Left lung (tissue), 10 donors: ENCODE results near the gene CRAMP1. TPM values are rescaled to one million over a fixed set of nuclear protein-coding genes. Genes with fewer than 3 reads are reported as not detected.

Experiments
- ATAC-seq: fragments of 200-7000 bp; cut with Tn5 transposase; one replicate; pipeline ENCODE4 v1.9.1; 2020; ENCODE audit warnings: moderate library complexity
- DNase-seq, 4 donors: peaks; one replicate each; pipeline ENCODE4 v3.0.0-alpha.2; 2013 to 2020
- H3K27ac ChIP-seq, 2 donors: fragments of 200-600 bp; sonication (generic) in 1 of 2; one replicate each; pipeline versions ENCODE4 v1.5.0 to v1.8.0; 2020 to 2021
- H3K27me3 ChIP-seq, 2 donors: fragments of 200-600 bp; sonication (generic) in 1 of 2; one replicate each; pipeline versions ENCODE4 v1.5.0 to v1.8.0; 2020 to 2021
- H3K36me3 ChIP-seq, 2 donors: fragments of 200-600 bp; sonication (generic) in 1 of 2; one replicate each; pipeline versions ENCODE4 v1.5.0 to v1.8.0; 2020 to 2021
- H3K4me1 ChIP-seq, 2 donors: fragments of 200-600 bp; one replicate each; pipeline ENCODE4 v1.8.0; 2021
- H3K4me3 ChIP-seq, 2 donors: fragments of 200-600 bp; sonication (generic) in 1 of 2; one replicate each; pipeline versions ENCODE4 v1.5.0 to v1.8.0; 2020 to 2021; ENCODE audit warnings: mild to moderate bottlenecking in 1 of 2
- H3K9me3 ChIP-seq, 2 donors: fragments of 200-600 bp; sonication (generic) in 1 of 2; one replicate each; pipeline versions ENCODE4 v1.5.0 to v1.8.0; 2020 to 2021
- intact Hi-C, 2 donors: fragments of 100-400 bp; cut with DNase I; formaldehyde crosslinking; loops; one replicate each; pipeline versions ENCODE4 v1.11.2 to v1.14.2; 2022
- polyA plus RNA-seq, 6 donors: library from polyadenylated mRNA; unstranded; fragments of 120-200 nt; gene quantifications; one replicate each; pipeline ENCODE4 v1.2.1, GENCODE V29; 2013; ENCODE audit not compliant: insufficient read length in 6 of 6
- total RNA-seq, 2 donors: library from RNA; stranded (reverse); fragmentation: NEBNext Ultra II Directional; extraction: Animal tissue kit (Norgen Biotek cat#: 25700); gene quantifications; one replicate each; pipeline ENCODE4 v1.2.1, GENCODE V29; 2021
- TF ChIP-seq, protein P1 (sequence below), 2 donors: fragments of 200-600 bp; sonication (generic) in 1 of 2; IDR thresholded peaks; one replicate each; pipeline versions ENCODE4 v1.5.0 to v1.8.0; 2021; ENCODE audit warnings: antibody characterized with exemption in 2 of 2
- donor health status: DM: no; HTN: yes; CAD: no.
- donor health status: DM: no; HTN: no; CAD: no.

Gene CRAMP1
- total and polyA plus RNA-seq, 8 donors: 17.3 to 33.0 (median 26.4) TPM

- H3K27me3 ChIP-seq: no peaks in the 10 kb centered on the region
- no peaks in the 10 kb centered on the region for H3K9me3 ChIP-seq
- TF ChIP-seq, protein P1, sequence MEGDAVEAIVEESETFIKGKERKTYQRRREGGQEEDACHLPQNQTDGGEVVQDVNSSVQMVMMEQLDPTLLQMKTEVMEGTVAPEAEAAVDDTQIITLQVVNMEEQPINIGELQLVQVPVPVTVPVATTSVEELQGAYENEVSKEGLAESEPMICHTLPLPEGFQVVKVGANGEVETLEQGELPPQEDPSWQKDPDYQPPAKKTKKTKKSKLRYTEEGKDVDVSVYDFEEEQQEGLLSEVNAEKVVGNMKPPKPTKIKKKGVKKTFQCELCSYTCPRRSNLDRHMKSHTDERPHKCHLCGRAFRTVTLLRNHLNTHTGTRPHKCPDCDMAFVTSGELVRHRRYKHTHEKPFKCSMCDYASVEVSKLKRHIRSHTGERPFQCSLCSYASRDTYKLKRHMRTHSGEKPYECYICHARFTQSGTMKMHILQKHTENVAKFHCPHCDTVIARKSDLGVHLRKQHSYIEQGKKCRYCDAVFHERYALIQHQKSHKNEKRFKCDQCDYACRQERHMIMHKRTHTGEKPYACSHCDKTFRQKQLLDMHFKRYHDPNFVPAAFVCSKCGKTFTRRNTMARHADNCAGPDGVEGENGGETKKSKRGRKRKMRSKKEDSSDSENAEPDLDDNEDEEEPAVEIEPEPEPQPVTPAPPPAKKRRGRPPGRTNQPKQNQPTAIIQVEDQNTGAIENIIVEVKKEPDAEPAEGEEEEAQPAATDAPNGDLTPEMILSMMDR (IDR thresholded peaks at IDR 0.05): no peak
- no peak for ATAC-seq
- no peaks in the 10 kb centered on the region for H3K4me1 ChIP-seq
- H3K36me3 ChIP-seq: peaks cover 0 to 7% of the 10 kb centered on the region in 2 donors
- intact Hi-C loops: no loop called here
- H3K4me3 ChIP-seq: no peak overlapping the region
- no peak overlapping the region for H3K27ac ChIP-seq
- no peak for DNase-seq
These were observed 44.2 kb upstream of the CRAMP1 start for GRCh38 chr16:1567988-1568387.

- H3K36me3 ChIP-seq: peaks cover 0 to 4% of the 10 kb centered on the region in 2 donors
- intact Hi-C loops: no loop called here
- ATAC-seq: no peak
- H3K27me3 ChIP-seq: no peaks in the 10 kb centered on the region
- H3K27ac ChIP-seq: no peak overlapping the region
- no peak overlapping the region for H3K4me3 ChIP-seq
- no peak for DNase-seq
- no peaks in the 10 kb centered on the region for H3K4me1 ChIP-seq
- TF ChIP-seq, protein P1 (IDR thresholded peaks at IDR 0.05): no peak
- H3K9me3 ChIP-seq: no peaks in the 10 kb centered on the region
These were observed 41.0 kb upstream of the CRAMP1 start for GRCh38 chr16:1571012-1571671.

DNA sequence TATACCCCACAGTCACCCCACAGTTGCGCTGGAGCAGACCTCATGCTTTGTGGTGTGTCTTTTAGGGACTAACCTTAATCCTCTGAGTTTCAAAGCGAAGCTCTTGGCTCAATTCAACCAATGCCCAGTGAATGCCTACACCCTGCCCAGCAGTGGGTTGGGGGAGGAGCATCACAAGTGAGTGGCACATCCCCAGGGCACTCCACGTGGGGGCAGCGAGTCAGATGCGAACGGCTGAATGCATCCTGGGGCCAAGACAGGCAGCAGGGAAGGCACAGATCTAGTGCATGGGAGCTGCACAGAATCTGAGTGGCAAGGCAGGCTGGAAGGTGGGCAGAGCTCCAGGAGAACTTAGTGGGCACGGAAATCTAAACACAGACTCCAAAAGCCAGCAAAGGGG lies 39.5 kb upstream of the CRAMP1 start:
- intact Hi-C loops: no loop called here
- H3K36me3 ChIP-seq: peaks cover 0 to 8% of the 10 kb centered on the region in 2 donors
- TF ChIP-seq, protein P1 (IDR thresholded peaks at IDR 0.05): no peak
- no peaks in the 10 kb centered on the region for H3K27me3 ChIP-seq
- no peak overlapping the region for H3K4me3 ChIP-seq
- ATAC-seq (no peak), DNase-seq (no peak)
- H3K4me1 ChIP-seq: no peaks in the 10 kb centered on the region
- H3K9me3 ChIP-seq: no peaks in the 10 kb centered on the region
- H3K27ac ChIP-seq: no peak overlapping the region

- Histone ChIP-seq H3K27me3 (no peaks in the 10 kb centered on the region), H3K27ac (no peak overlapping the region), H3K4me3 (no peak overlapping the region), H3K36me3 (peaks cover 0 to 11% of the 10 kb centered on the region in 2 donors), H3K4me1 (no peaks in the 10 kb centered on the region), H3K9me3 (no peaks in the 10 kb centered on the region)
- TF ChIP-seq, protein P1 (IDR thresholded peaks at IDR 0.05): no peak
- DNase-seq: no peak
- intact Hi-C loops: no loop called here
- no peak for ATAC-seq
These were observed 38.9 kb upstream of the CRAMP1 start for GRCh38 chr16:1573301-1573700.

GRCh38 chr16:1575578-1575977 lies 36.6 kb upstream of the CRAMP1 start:
- peaks cover 0 to 27% of the 10 kb centered on the region in 2 donors for H3K36me3 ChIP-seq
- DNase-seq: peak in 1 of 4 donors; percentile 5
- no peak overlapping the region for H3K4me3 ChIP-seq
- H3K27ac ChIP-seq: no peak overlapping the region
- no peaks in the 10 kb centered on the region for H3K27me3 ChIP-seq
- no peaks in the 10 kb centered on the region for H3K9me3 ChIP-seq
- intact Hi-C loops: no loop called here
- ATAC-seq: no peak
- H3K4me1 ChIP-seq: no peaks in the 10 kb centered on the region
- TF ChIP-seq, protein P1 (IDR thresholded peaks at IDR 0.05): no peak
